ENCODE data around the gene ASCL2. TPM values are rescaled to one million over a fixed set of nuclear protein-coding genes. Genes with fewer than 3 reads are reported as not detected.

The ASCL2 gene
- total and polyA plus RNA-seq, 2 of the 4 experiments (the other 2 are of a cell fraction) = not detected

DNA sequence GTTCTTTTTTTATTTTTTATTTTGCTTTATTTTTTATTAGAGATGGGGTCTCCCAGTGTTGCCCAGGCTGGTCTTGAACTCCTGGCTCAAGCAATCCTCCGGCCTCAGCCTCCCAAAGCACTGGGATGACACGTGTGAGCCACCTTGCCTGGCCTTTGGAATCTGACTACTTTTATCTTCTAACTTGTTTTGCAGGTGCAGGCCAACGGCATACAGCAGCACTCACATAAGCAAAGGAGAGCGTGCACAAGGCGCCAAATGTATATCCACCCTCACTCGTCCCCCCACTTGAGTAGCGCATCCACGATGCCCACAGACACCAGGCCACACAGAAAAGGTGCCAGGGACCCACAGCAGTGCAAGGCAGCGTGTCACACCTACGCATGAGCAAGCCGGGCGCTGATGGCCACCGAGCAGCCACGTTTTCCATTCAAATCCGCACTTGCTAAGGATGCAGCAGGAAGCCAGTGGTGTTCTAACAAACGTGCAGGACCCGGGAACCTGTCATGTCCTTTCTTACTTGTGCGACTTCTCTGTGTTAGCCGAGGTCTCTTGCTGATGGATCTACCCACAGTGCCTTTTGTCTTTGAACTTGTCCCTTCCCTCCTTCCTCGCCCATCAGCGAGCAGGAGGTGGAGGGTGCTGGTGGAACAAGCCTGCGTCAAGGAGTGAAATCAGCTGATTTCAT is 5.9 kb downstream of the ASCL2 start:
- Histone ChIP-seq H3K36me3 (ENCODE audit: control insufficient read depth, insufficient read depth, low read length) (no peaks in the 10 kb centered on the region), H2AFZ (replicated peaks; ENCODE audit: low read length, poor library complexity) (no peak overlapping the region), H3K14ac (replicated peaks; ENCODE audit: low read depth, low read length) (no peak overlapping the region), H2AK5ac (ENCODE audit: low read depth, low read length) (no peak overlapping the region), H3K9me3 (ENCODE audit: control insufficient read depth, insufficient read depth, low read length) (no peaks in the 10 kb centered on the region), H3K27ac (ENCODE audit: insufficient read depth, low read length) (no peak overlapping the region), H3K27me3 (ENCODE audit: control insufficient read depth, insufficient read depth, low read length) (peaks cover 62% of the 10 kb centered on the region), H3K56ac (ENCODE audit: extremely low read depth, insufficient read depth, low read length) (no peak overlapping the region), H3K79me1 (ENCODE audit: low read depth in 1 of 2, low read length in 2 of 2) (no peaks in the 10 kb centered on the region), H3K9me1 (ENCODE audit: insufficient read depth, low read length) (no peaks in the 10 kb centered on the region), H2BK120ac (ENCODE audit: low read depth, low read length) (no peak overlapping the region), H2BK15ac (ENCODE audit: low read depth, low read length) (no peak overlapping the region), H2BK20ac (ENCODE audit: low read depth, low read length) (no peak overlapping the region), H3K4me3 (ENCODE audit: insufficient read depth, low read depth, low read length) (no peak overlapping the region), H3K23ac (ENCODE audit: low read depth, low read length) (no peak overlapping the region), H4K5ac (ENCODE audit: low read depth, low read length) (no peak overlapping the region), H3K4me2 (ENCODE audit: low read depth, low read length) (no peak overlapping the region), H3K4me1 (ENCODE audit: control insufficient read depth, insufficient read depth, low read length) (no peaks in the 10 kb centered on the region), H3K18ac (ENCODE audit: low read depth, low read length) (no peak overlapping the region), H2AK9ac (replicated peaks; ENCODE audit: low read depth, low read length, poor library complexity) (no peak overlapping the region), H3K9ac (ENCODE audit: low read depth, low read length) (no peak overlapping the region), H4K20me1 (ENCODE audit: insufficient read depth, low read length) (no peaks in the 10 kb centered on the region), H4K91ac (ENCODE audit: insufficient read depth, low read depth, low read length) (no peak overlapping the region), H4K8ac (ENCODE audit: low read depth in 2 of 2, low read length in 2 of 2) (no peak overlapping the region), H3K4ac (ENCODE audit: low read depth, low read length) (no peak overlapping the region), H2BK5ac (ENCODE audit: low read depth, low read length, poor library complexity, severe bottlenecking) (no peak overlapping the region)
- TF ChIP-seq POLR2A (IDR thresholded peaks at IDR 0.05; ENCODE audit: low read depth, low read length) = no peak
- no peak for TF ChIP-seq MAFK (IDR thresholded peaks at IDR 0.05; ENCODE audit: low read depth, low read length)
- TF ChIP-seq SMC3 (IDR thresholded peaks at IDR 0.05; ENCODE audit: low read depth, low read length) = no peak
- no peak for TF ChIP-seq CHD1 (IDR thresholded peaks at IDR 0.05; ENCODE audit: low read depth, low read length)
- no peak for TF ChIP-seq RFX5 (IDR thresholded peaks at IDR 0.05; ENCODE audit: low read depth, low read length)
- no peak for TF ChIP-seq RCOR1 (IDR thresholded peaks at IDR 0.05; ENCODE audit: insufficient replicate concordance, low read length)
- TF ChIP-seq NFE2L2 (IDR thresholded peaks at IDR 0.05; ENCODE audit: low read depth, low read length) = no peak
- in situ Hi-C loops (cut with MboI; ENCODE audit: low sequenced_read_pairs) = no loop called here
- BruUV-seq (replicated peaks) = no TSS peak
- intact Hi-C loops (cut with micrococcal nuclease) = no loop called here
- dilution Hi-C loops (cut with HindIII; ENCODE audit: low sequenced_read_pairs, unreplicated experiment) = no loop called here
- POLR2A ChIA-PET (ENCODE audit: unreplicated experiment) = no interaction called here
- CTCF ChIA-PET = no interaction called here
- WGBS, 2 experiments (ENCODE audit: extremely low coverage in 2 of 2, insufficient read length in 1 of 2) = 55% methylated on average over 15 of the region's 22 CpGs; no CpG with 5 or more reads in 1 of the 2 experiments
- ATAC-seq (ENCODE audit: low read depth) (no peak), DNase-seq (no peak)

All from IMR-90 (cell line).